Myocyte (in vitro differentiated cells): ENCODE data around the gene ZNF687. TPM values are rescaled to one million over a fixed set of nuclear protein-coding genes. Genes with fewer than 3 reads are reported as not detected.
A peak's percentile ranks its signal among the peaks of the same experiment; 100 is the strongest.
"Not testable (repeated sequence)": the region's sequence is repeated elsewhere in the genome, so short reads cannot be mapped to it uniquely, and the experiment has no call there.

Experiments
- DNase-seq: peaks from one replicate; pipeline ENCODE4 v3.0.0-alpha.2; 2012; ENCODE audit warnings: low read depth
- polyA plus RNA-seq: library from polyadenylated mRNA; unstranded; fragments of >200 nt; gene quantifications from one replicate; pipeline ENCODE4 v1.2.1, GENCODE V29; 2012; ENCODE audit warnings: missing spikeins
- total RNA-seq: library from RNA; depleted of rRNA; stranded (reverse); fragments of >200 nt; gene quantifications from 2 replicates; pipeline ENCODE4 v1.2.3, GENCODE V29; 2014

The ZNF687 gene
- 17.3 and 21.5 TPM in 2 replicates for total RNA-seq
- polyA plus RNA-seq, result 16.8 TPM

GRCh38 chr1:151281969-151282882 lies at the start of gene ZNF687:
ZNF687 (plus strand) TSS chr1:151282299; CDS start chr1:151286292, 3,993 bp downstream.
- peak; percentile 100 for DNase-seq

GRCh38 chr1:151235235-151235634 lies 46.9 kb upstream of the ZNF687 start:
- no peak for DNase-seq

- no peak for DNase-seq
Observed at GRCh38 chr1:151237678-151238466, 44.2 kb upstream of the ZNF687 start.

GRCh38 chr1:151238467-151238739 lies 43.7 kb upstream of the ZNF687 start:
- DNase-seq, result peak; percentile 82

GRCh38 chr1:151242442-151242841 lies 39.7 kb upstream of the ZNF687 start:
- DNase-seq, result no peak

- no peak for DNase-seq
Observed at GRCh38 chr1:151243683-151244216, 38.3 kb upstream of the ZNF687 start.

GRCh38 chr1:151246786-151247185 lies 35.3 kb upstream of the ZNF687 start:
- DNase-seq, result no peak

GRCh38 chr1:151251656-151252470 lies 30.2 kb upstream of the ZNF687 start:
- peak; percentile 68 for DNase-seq

GRCh38 chr1:151254217-151255213 lies 27.6 kb upstream of the ZNF687 start, which contains the start of gene PSMD4:
PSMD4 (plus strand) TSS chr1:151254734; CDS start chr1:151254783, 49 bp downstream.
- DNase-seq, result peak; percentile 98

- no peak for DNase-seq
Observed at GRCh38 chr1:151255381-151255780, 26.7 kb upstream of the ZNF687 start.

GRCh38 chr1:151259351-151259750 lies 22.7 kb upstream of the ZNF687 start:
- no peak for DNase-seq

GRCh38 chr1:151265446-151266236 lies 16.5 kb upstream of the ZNF687 start:
- DNase-seq, result no peak

GRCh38 chr1:151266315-151266714 lies 15.8 kb upstream of the ZNF687 start:
- DNase-seq, result no peak

GRCh38 chr1:151266821-151267220 lies 15.3 kb upstream of the ZNF687 start:
- no peak for DNase-seq

- DNase-seq, result no peak
Observed at GRCh38 chr1:151267760-151268159, 14.3 kb upstream of the ZNF687 start.

GRCh38 chr1:151273924-151274466 lies 8.1 kb upstream of the ZNF687 start:
- DNase-seq, result peak; percentile 46

- not testable (repeated sequence) for DNase-seq
Observed at GRCh38 chr1:151275341-151275740, 6.8 kb upstream of the ZNF687 start.

GRCh38 chr1:151277249-151277648 lies 4.8 kb upstream of the ZNF687 start:
- no peak for DNase-seq
